Neural progenitor cell (in vitro differentiated cells): ENCODE data around the gene SMAD9. TPM values are rescaled to one million over a fixed set of nuclear protein-coding genes. Genes with fewer than 3 reads are reported as not detected.
"Not testable (repeated sequence)": the region's sequence is repeated elsewhere in the genome, so short reads cannot be mapped to it uniquely, and the experiment has no call there.

Source experiments
- DNase-seq: peaks from one replicate; pipeline ENCODE4 v3.0.0-alpha.2; 2016; ENCODE audit warnings: low spot score
- H2AFZ ChIP-seq: fragments of 200-600 bp; sonication (generic); replicated peaks from 2 replicates; pipeline ENCODE4 v1.6.1; 2016; ENCODE audit warnings: antibody characterized with exemption
- H3F3A ChIP-seq: fragments of 200-600 bp; sonication (generic); 2 replicates; pipeline ENCODE4 v1.6.1; 2016; ENCODE audit warnings: antibody characterized with exemption, low read depth
- H3K27ac ChIP-seq: fragments of 200-600 bp; sonication (generic); 2 replicates; pipeline ENCODE4 v1.5.1; 2016; ENCODE audit warnings: mild to moderate bottlenecking
- H3K27me3 ChIP-seq: fragments of 200-600 bp; sonication (generic); 2 replicates; pipeline ENCODE4 v1.6.1; 2016; ENCODE audit warnings: mild to moderate bottlenecking, moderate library complexity
- H3K36me3 ChIP-seq: fragments of 200-600 bp; sonication (generic); 2 replicates; pipeline ENCODE4 v1.5.1; 2016
- H3K4me1 ChIP-seq: fragments of 200-600 bp; sonication (generic); 2 replicates; pipeline ENCODE4 v1.6.1; 2016; ENCODE audit warnings: mixed run types
- H3K4me2 ChIP-seq: fragments of 200-600 bp; sonication (generic); 2 replicates; pipeline ENCODE4 v1.6.1; 2016
- H3K4me3 ChIP-seq: fragments of 200-600 bp; sonication (generic); 2 replicates; pipeline ENCODE4 v1.5.1; 2016
- H3K79me2 ChIP-seq: fragments of 200-600 bp; sonication (generic); 2 replicates; pipeline ENCODE4 v1.6.1; 2016; ENCODE audit warnings: low read depth
- H3K9ac ChIP-seq: fragments of 200-600 bp; sonication (generic); 2 replicates; pipeline ENCODE4 v1.6.1; 2016
- H3K9me3 ChIP-seq: fragments of 200-600 bp; sonication (generic); 2 replicates; pipeline ENCODE4 v1.5.1; 2016; ENCODE audit warnings: low read depth
- H4K20me1 ChIP-seq: fragments of 200-600 bp; sonication (generic); 2 replicates; pipeline ENCODE4 v1.6.1; 2016; ENCODE audit warnings: low read depth
- H3K27ac Mint-ChIP-seq: 3 replicates; pipeline ENCODE4 v1.8.0; 2021; ENCODE audit warnings: mixed read lengths
- H3K27me3 Mint-ChIP-seq: 2 replicates; pipeline ENCODE4 v1.8.0; 2022; ENCODE audit warnings: low read depth, mild to moderate bottlenecking, inconsistent platforms, moderate library complexity, mixed read lengths; ENCODE audit not compliant: insufficient read depth
- H3K36me3 Mint-ChIP-seq: 3 replicates; pipeline ENCODE4 v1.8.0; 2021; ENCODE audit warnings: mixed read lengths
- H3K4me1 Mint-ChIP-seq: 3 replicates; pipeline ENCODE4 v1.8.0; 2021; ENCODE audit warnings: mixed read lengths
- H3K4me3 Mint-ChIP-seq: 3 replicates; pipeline ENCODE4 v1.8.0; 2021; ENCODE audit warnings: mild to moderate bottlenecking, moderate library complexity, mixed read lengths
- H3K9me3 Mint-ChIP-seq: 3 replicates; pipeline ENCODE4 v1.8.0; 2020; ENCODE audit warnings: mixed read lengths
- CTCF ChIP-seq: fragments of 200-600 bp; sonication (generic); IDR thresholded peaks from 2 replicates; pipeline ENCODE4 v1.5.1; 2017; ENCODE audit warnings: antibody characterized with exemption, mild to moderate bottlenecking
- EZH2 ChIP-seq: fragments of 200-600 bp; sonication (generic); IDR thresholded peaks from 2 replicates; pipeline ENCODE4 v1.6.1; 2017; ENCODE audit warnings: antibody characterized with exemption, mild to moderate bottlenecking, moderate library complexity
- EZH2phosphoT487 ChIP-seq: fragments of 200-600 bp; sonication (generic); IDR thresholded peaks from 2 replicates; pipeline ENCODE4 v1.6.1; 2017; ENCODE audit warnings: antibody characterized with exemption
- total RNA-seq: library from RNA; depleted of rRNA; stranded (reverse); fragments of >200 nt; gene quantifications from 2 replicates; pipeline ENCODE4 v1.2.3, GENCODE V29; 2015; ENCODE audit warnings: low replicate concordance

SMAD9 gene
- total RNA-seq, 1 donor from 2014 or later, result 1.6 TPM

- no peak overlapping the region for H3K27ac ChIP-seq
- no peak overlapping the region for H3K4me2 ChIP-seq
- Mint-ChIP-seq H3K9me3 (peaks cover 2% of the 10 kb centered on the region), H3K36me3 (no peaks in the 10 kb centered on the region), H3K27ac (no peak overlapping the region), H3K4me3 (no peak overlapping the region), H3K27me3 (peaks cover under 1% of the 10 kb centered on the region), H3K4me1 (peaks cover 19% of the 10 kb centered on the region)
- peaks cover 4% of the 10 kb centered on the region for H3F3A ChIP-seq
- H3K9me3 ChIP-seq, result no peaks in the 10 kb centered on the region
- peaks cover 18% of the 10 kb centered on the region for H3K4me1 ChIP-seq
- no peaks in the 10 kb centered on the region for H3K36me3 ChIP-seq
- DNase-seq, result no peak
- no peak overlapping the region for H3K9ac ChIP-seq
- no peak overlapping the region for H3K4me3 ChIP-seq
- H3K27me3 ChIP-seq, result no peaks in the 10 kb centered on the region
- H2AFZ ChIP-seq, result no peak overlapping the region
- H4K20me1 ChIP-seq, result no peaks in the 10 kb centered on the region
- TF ChIP-seq EZH2phosphoT487, result no peak
- no peak for TF ChIP-seq EZH2
- TF ChIP-seq CTCF, result no peak
- no peaks in the 10 kb centered on the region for H3K79me2 ChIP-seq
These were observed 35.8 kb downstream of the SMAD9 start for GRCh38 chr13:36884235-36884634.

GRCh38 chr13:36883824-36884223 lies 36.2 kb downstream of the SMAD9 start:
- Histone ChIP-seq H3K4me1 (peaks cover 18% of the 10 kb centered on the region), H3K9ac (no peak overlapping the region), H3K36me3 (no peaks in the 10 kb centered on the region), H3K79me2 (no peaks in the 10 kb centered on the region), H3K27ac (no peak overlapping the region), H3K4me3 (no peak overlapping the region), H3K27me3 (no peaks in the 10 kb centered on the region), H3F3A (peaks cover 4% of the 10 kb centered on the region), H3K9me3 (no peaks in the 10 kb centered on the region), H3K4me2 (no peak overlapping the region), H2AFZ (no peak overlapping the region), H4K20me1 (no peaks in the 10 kb centered on the region)
- no peak for TF ChIP-seq EZH2phosphoT487
- TF ChIP-seq CTCF, result no peak
- TF ChIP-seq EZH2, result no peak
- H3K4me3 Mint-ChIP-seq, result no peak overlapping the region
- peaks cover 2% of the 10 kb centered on the region for H3K36me3 Mint-ChIP-seq
- H3K9me3 Mint-ChIP-seq, result peaks cover 2% of the 10 kb centered on the region
- DNase-seq, result no peak
- peak overlapping the region; percentile 50 for H3K27ac Mint-ChIP-seq
- peaks cover 2% of the 10 kb centered on the region for H3K27me3 Mint-ChIP-seq
- H3K4me1 Mint-ChIP-seq, result peaks cover 19% of the 10 kb centered on the region

GRCh38 chr13:36883392-36883791 lies 36.6 kb downstream of the SMAD9 start:
- H3K79me2 ChIP-seq, H3K4me3 ChIP-seq, H3K9me3 ChIP-seq, H3K4me3 Mint-ChIP-seq, H3K9ac ChIP-seq, H4K20me1 ChIP-seq, H3K9me3 Mint-ChIP-seq, H2AFZ ChIP-seq, H3K36me3 Mint-ChIP-seq, H3K27ac ChIP-seq, H3K27me3 Mint-ChIP-seq, H3F3A ChIP-seq, H3K27ac Mint-ChIP-seq, H3K36me3 ChIP-seq, H3K27me3 ChIP-seq: not testable (repeated sequence)
- H3K4me1 Mint-ChIP-seq, result peaks cover 19% of the 10 kb centered on the region
- DNase-seq, result peak; percentile 9
- Histone ChIP-seq H3K4me1 (peaks cover 16% of the 10 kb centered on the region), H3K4me2 (peak overlapping the region; percentile 7)

- peaks cover 2% of the 10 kb centered on the region for H3K36me3 Mint-ChIP-seq
- Histone ChIP-seq H3K4me1 (peaks cover 11% of the 10 kb centered on the region), H3K36me3 (no peaks in the 10 kb centered on the region), H3K79me2 (no peaks in the 10 kb centered on the region), H3K27me3 (no peaks in the 10 kb centered on the region), H4K20me1 (no peaks in the 10 kb centered on the region), H3F3A (peaks cover 4% of the 10 kb centered on the region), H3K4me3 (no peak overlapping the region), H3K4me2 (peak overlapping the region; percentile 7), H3K27ac (no peak overlapping the region), H3K9ac (no peak overlapping the region), H3K9me3 (no peaks in the 10 kb centered on the region), H2AFZ (no peak overlapping the region)
- no peak overlapping the region for H3K27ac Mint-ChIP-seq
- H3K4me1 Mint-ChIP-seq, result peaks cover 16% of the 10 kb centered on the region
- TF ChIP-seq EZH2 (no peak), EZH2phosphoT487 (no peak), CTCF (no peak)
- no peak overlapping the region for H3K4me3 Mint-ChIP-seq
- peaks cover 2% of the 10 kb centered on the region for H3K9me3 Mint-ChIP-seq
- peaks cover 2% of the 10 kb centered on the region for H3K27me3 Mint-ChIP-seq
- DNase-seq, result no peak
These were observed 37.1 kb downstream of the SMAD9 start for GRCh38 chr13:36882829-36883390.
